ENCODE data around the gene THSD7B. TPM values are rescaled to one million over a fixed set of nuclear protein-coding genes. Genes with fewer than 3 reads are reported as not detected.

The THSD7B gene
- total RNA-seq, 1 donor from 2014 or later, result not detected

- intact Hi-C loops (cut with micrococcal nuclease), result no loop called here
Observed at GRCh38 chr2:137154946-137155345, 389.6 kb downstream of the THSD7B start.

DNA sequence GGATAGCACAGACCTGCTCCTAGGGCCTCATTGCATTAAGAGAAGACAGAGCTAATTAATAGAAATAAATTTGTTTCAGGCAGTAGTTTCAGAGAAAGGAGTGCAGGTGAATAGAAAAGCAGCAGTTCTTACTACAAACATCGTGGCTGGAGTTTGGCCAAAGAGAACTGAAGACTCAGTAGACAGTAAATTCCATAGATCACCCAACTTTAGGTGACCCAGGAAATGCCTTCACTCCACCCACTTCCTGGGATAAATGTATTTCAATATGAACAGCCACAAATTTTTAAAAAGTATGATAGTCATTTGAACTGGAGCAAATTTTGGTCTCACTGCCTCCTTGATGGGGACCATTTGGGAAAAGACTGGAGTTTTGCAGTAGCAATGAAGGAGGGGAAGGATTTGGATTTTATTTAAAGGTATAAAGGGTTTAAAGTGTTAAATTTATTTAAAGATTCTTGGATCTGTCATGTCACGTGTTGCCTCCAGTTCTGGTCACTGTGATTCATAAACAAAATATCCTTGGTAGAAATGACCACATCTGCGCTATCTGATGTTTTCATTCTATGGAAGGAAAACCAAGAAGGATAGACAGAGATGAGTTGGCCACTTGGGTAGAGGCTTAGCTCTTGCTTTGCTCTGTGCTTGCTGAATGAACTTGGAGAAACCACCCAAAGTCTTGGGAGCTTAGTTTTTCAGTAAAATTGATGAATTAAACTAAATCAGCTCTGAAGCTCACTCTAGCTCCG lies 390.2 kb downstream of the THSD7B start:
- intact Hi-C loops (cut with micrococcal nuclease), result no loop called here

- intact Hi-C loops (cut with micrococcal nuclease), result no loop called here
Observed at GRCh38 chr2:137156221-137156844, 391.0 kb downstream of the THSD7B start.

DNA sequence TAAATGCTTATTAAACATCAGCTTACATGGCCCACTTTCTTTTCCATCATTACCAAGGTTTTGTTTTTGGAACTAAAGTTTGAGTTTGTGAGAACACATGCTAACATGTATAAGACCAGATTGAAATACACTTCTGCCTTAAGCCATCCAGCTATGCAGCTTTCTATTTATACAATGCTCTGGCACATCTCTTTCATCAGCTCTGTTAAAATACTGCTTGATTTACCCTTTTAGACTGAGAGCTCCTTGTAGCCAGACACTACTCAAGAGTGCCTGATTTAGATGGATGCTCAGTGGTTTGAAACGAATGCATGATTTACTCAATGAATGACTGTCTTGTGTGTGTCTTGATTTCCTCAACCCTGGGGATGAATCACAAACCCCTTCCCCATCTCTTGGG lies 392.5 kb downstream of the THSD7B start:
- intact Hi-C loops (cut with micrococcal nuclease), result no loop called here

GRCh38 chr2:137161250-137161649 lies 395.9 kb downstream of the THSD7B start:
- intact Hi-C loops (cut with micrococcal nuclease), result no loop called here

GRCh38 chr2:137165968-137166367 lies 400.6 kb downstream of the THSD7B start:
- intact Hi-C loops (cut with micrococcal nuclease), result no loop called here

DNA sequence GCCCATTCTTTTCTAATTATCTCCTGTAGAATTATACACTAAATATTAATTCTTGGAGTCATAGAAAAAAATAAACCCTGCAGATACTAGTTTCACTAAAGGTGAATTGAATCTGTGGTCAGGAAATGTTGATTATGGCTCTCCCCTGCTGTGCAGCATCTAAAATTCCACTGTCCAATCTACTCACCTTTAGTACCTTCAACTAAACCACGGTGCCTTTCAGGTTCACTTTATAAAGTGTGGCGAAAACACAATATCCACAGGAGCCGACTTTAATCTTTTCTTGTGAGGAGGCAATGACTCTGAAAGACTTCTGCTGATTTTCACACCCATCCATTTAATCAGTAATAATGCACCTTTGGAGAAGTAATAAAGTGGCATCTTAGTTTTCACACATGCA lies 402.3 kb downstream of the THSD7B start:
- intact Hi-C loops (cut with micrococcal nuclease), result no loop called here

DNA sequence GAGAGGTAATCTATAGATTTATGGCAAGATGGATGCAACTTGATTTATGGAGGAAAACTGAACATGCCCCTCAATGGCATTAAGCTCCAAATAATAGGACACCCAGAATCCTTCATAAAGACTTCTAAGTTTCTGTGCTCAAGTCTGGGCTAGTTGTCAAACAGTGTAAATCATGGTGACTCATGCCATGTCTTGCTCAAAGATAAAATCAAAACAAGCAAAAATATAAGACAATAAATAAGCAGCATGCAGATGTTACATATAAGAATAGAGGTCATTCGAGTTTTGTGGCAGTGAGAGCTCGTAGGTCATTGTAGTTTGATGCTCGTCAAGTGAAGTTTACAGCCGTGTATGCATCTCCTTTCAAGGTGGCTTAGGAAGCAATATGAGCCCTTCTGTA lies 403.2 kb downstream of the THSD7B start:
- intact Hi-C loops (cut with micrococcal nuclease), result no loop called here

DNA sequence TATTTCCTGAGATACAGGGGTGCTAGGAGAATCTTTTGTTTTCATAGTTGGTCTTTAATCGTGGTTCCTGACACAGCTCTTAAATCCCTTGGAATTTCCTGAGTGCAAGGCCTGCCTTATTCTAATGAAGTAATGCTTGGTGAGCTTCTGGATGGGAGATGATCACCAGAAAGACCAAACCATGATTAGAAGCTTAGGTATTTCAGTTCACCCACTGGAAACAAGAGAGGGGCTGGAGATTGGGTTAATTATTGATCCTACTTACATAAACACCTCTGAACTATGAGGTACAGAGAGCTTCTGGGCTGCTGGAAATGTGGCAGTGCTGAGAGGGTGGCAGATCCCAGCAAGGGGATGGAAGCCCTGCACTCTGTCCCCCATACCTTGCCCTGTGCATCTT lies 406.8 kb downstream of the THSD7B start:
- intact Hi-C loops (cut with micrococcal nuclease), result no loop called here

DNA sequence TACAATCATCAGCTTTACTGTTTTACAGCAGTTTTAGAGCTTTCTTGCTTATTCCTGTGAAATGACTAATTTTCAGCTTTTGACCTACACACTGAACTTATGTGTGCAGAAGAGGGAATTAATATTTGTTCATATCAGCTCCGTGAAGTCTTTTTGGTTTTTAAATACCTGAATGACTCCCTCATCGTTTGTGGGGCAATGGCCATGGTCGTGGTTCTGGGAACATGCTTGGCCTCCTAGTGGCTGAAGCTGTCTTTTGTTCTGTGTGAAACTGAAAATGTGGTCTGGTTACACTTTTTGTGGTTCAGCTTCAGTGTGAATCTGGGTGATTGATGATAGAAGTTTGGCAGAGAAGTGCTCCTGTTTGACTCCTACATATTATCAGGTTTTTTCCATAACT lies 408.1 kb downstream of the THSD7B start:
- intact Hi-C loops (cut with micrococcal nuclease), result no loop called here

GRCh38 chr2:137175246-137175645 lies 409.9 kb downstream of the THSD7B start:
- intact Hi-C loops (cut with micrococcal nuclease), result no loop called here

GRCh38 chr2:137178951-137179377 lies 413.6 kb downstream of the THSD7B start:
- intact Hi-C loops (cut with micrococcal nuclease), result no loop called here

GRCh38 chr2:137179542-137179941 lies 414.2 kb downstream of the THSD7B start:
- intact Hi-C loops (cut with micrococcal nuclease), result no loop called here

DNA sequence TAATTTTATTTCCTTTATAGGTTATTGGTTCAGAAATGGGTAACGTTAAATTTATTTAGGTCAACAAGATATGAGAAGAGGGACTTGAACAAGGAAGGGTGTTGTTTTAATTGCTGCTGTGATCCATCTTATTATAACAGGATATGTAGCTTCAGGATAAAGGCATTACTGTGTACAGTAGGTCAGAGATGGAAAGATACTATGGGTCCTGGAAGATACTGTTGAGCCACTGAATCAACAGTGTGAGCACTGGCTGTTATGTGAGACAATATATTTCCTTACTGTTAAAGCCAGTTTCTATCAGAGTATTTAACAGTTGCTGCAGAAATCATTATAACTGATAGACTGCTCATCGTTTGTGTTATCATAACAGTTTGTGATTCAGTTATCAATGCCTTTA lies 414.7 kb downstream of the THSD7B start:
- intact Hi-C loops (cut with micrococcal nuclease), result no loop called here

- intact Hi-C loops (cut with micrococcal nuclease), result no loop called here
Observed at GRCh38 chr2:137181370-137181769, 416.0 kb downstream of the THSD7B start.

DNA sequence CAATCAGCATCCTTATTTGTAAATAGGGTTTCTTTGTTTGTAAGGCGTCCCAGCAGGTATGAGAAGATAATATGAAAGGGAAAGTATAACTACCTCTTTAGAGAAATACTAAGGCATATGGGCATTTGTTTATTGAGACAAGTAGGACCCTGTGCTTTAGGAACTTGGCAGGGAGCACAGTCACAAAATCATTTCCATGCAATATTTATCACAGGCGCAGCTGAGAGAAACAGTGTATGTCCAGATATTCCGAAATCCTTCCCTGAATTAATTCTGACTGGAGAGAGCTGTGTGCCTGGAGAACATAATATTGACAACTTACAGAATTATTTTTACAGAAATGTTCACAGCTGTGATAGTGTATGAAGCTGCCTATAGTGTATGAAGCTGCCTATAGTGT lies 416.7 kb downstream of the THSD7B start:
- intact Hi-C loops (cut with micrococcal nuclease), result no loop called here

- intact Hi-C loops (cut with micrococcal nuclease), result no loop called here
Observed at GRCh38 chr2:137183206-137183898, 418.0 kb downstream of the THSD7B start.

- intact Hi-C loops (cut with micrococcal nuclease), result no loop called here
Observed at GRCh38 chr2:137185378-137186078, 420.2 kb downstream of the THSD7B start.

- intact Hi-C loops (cut with micrococcal nuclease), result no loop called here
Observed at GRCh38 chr2:137187216-137187615, 421.9 kb downstream of the THSD7B start.

DNA sequence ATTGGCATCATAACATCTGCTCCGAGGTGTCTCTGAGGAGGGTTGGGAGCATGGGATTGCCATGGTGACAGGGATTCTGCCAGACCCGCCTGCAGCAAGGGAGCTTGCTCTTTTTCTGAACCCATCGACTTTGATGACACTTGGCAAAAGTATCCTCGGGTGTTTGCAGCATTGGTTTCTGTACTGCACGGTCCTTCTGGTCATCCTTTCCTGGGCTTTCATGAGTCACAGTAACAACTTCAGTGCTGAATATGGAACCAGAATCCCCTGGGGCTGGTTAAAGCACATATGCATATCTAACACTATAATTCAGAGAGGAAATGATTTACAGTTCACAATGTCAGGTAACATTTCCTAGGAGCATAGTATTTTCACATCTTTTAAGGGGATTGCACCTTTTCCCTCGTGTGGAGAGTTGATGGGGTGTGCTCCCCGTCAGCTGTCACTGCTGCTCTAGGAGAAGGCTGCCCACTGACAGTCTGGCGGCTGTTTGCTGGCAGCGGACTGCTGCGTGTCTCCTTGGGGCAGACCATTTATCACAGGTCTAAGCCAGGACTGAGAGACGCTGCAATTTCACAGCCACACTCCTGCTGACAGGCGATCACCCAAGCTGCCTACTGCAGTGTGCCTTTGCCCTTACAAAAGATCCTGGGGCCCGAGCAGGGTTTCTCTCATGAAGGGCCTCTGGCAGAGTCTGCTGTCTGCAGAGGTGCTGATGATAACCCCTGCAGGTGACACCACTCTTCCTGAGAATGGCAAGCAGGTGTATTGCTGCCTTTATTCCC lies 425.3 kb downstream of the THSD7B start:
- intact Hi-C loops (cut with micrococcal nuclease), result no loop called here
